K562 (cell line): ENCODE results near the gene FGD6. TPM values are rescaled to one million over a fixed set of nuclear protein-coding genes. Genes with fewer than 3 reads are reported as not detected.

Experiments
- ATAC-seq: fragments of 200-7000 bp; cut with Tn5 transposase; 3 replicates; pipeline ENCODE4 v1.9.1; 2020; ENCODE audit warnings: moderate library complexity
- BruUV-seq: library from RNA; stranded (reverse); fragments of 400-500 nt; replicated peaks from 2 replicates; lab custom pipeline; 2021; lab: Mats Ljungman, UMichigan
- CTCF ChIA-PET: fragments of 300-600 bp; formaldehyde crosslinking; extraction: SDS; loops from one replicate; lab custom pipeline; 2021; ENCODE audit warnings: low intra/inter-chr PET ratio; lab: Yijun Ruan, JAX
- POLR2A ChIA-PET: fragments of 300-600, 350-650 bp; sonication (Branson Sonifier 250); formaldehyde crosslinking; extraction: SDS; loops from one replicate; lab custom pipeline; 2021; ENCODE audit warnings: antibody characterized with exemption, inconsistent platforms; lab: Yijun Ruan, JAX
- DNase-seq, 4 experiments: peaks; one replicate each; pipeline versions ENCODE4 v3.0.0 to v3.0.0-alpha.2; 2011 to 2018; ENCODE audit warnings: low spot score in 3 of 4, mixed read lengths in 3 of 4; ENCODE audit errors: extremely low read depth in 1 of 4
- FAIRE-seq: peaks from 2 replicates; lab custom pipeline; 2011; peaks lifted over from hg19 to GRCh38; lab: Jason Lieb, UNC
- H2AFZ ChIP-seq: 2 replicates; pipeline ENCODE4 v1.6.0; 2011; ENCODE audit warnings: low read depth, low read length, control low read depth, inconsistent platforms
- H3K27ac ChIP-seq: fragments of 200-600 bp; 3 replicates; pipeline ENCODE4 v1.8.0; 2011; ENCODE audit warnings: low read depth, mild to moderate bottlenecking, control low read depth, inconsistent platforms, low read length, moderate library complexity, mixed read lengths; ENCODE audit errors: extremely low read depth
- H3K27me3 ChIP-seq, 2 experiments: fragments of 300-600 bp in 1 of 2; 2 replicates in 1 of 2; 3 replicates in 1 of 2; pipeline versions ENCODE4 v1.6.0 to v1.8.0; 2011; ENCODE audit warnings: inconsistent platforms in 2 of 2, low read length in 2 of 2, mild to moderate bottlenecking in 1 of 2, mixed read lengths in 1 of 2, moderate library complexity in 1 of 2; ENCODE audit not compliant: control insufficient read depth in 2 of 2, insufficient read depth in 2 of 2
- H3K36me3 ChIP-seq: fragments of 300-600 bp; 3 replicates; pipeline ENCODE4 v1.8.0; 2011; ENCODE audit warnings: mild to moderate bottlenecking, low read length, inconsistent platforms; ENCODE audit not compliant: control insufficient read depth, insufficient read depth
- H3K4me1 ChIP-seq, 2 experiments: fragments of 200-600 bp in 1 of 2; replicated peaks in 1 of 2; 2 replicates in 1 of 2; 3 replicates in 1 of 2; pipeline versions ENCODE4 v1.5.1 to v1.8.0; 2011; ENCODE audit warnings: inconsistent platforms in 2 of 2, low read length in 2 of 2, mild to moderate bottlenecking in 1 of 2, mixed read lengths in 1 of 2, moderate library complexity in 1 of 2; ENCODE audit not compliant: control insufficient read depth in 2 of 2, insufficient read depth in 2 of 2
- H3K4me2 ChIP-seq: 2 replicates; pipeline ENCODE4 v1.6.1; 2011; ENCODE audit warnings: low read length, control low read depth, inconsistent platforms, mixed read lengths; ENCODE audit not compliant: insufficient read depth
- H3K4me3 ChIP-seq: fragments of 200-600 bp; sonication (generic), shearing (Covaris generic); 2 replicates; pipeline ENCODE4 v1.5.1; 2016; ENCODE audit warnings: control low read depth, inconsistent platforms
- H3K79me2 ChIP-seq: fragments of 200-600 bp; 3 replicates; pipeline ENCODE4 v1.8.0; 2011; ENCODE audit warnings: low read length, inconsistent platforms; ENCODE audit not compliant: control insufficient read depth, insufficient read depth
- H3K9ac ChIP-seq, 2 experiments: 2 replicates each; pipeline versions ENCODE4 v1.6.0 to v1.6.1; 2011; ENCODE audit warnings: low read depth in 2 of 2, low read length in 2 of 2, control low read depth in 1 of 2, inconsistent platforms in 1 of 2, mild to moderate bottlenecking in 1 of 2, mixed read lengths in 1 of 2; ENCODE audit not compliant: insufficient read depth in 1 of 2
- H3K9me1 ChIP-seq: one replicate; pipeline ENCODE4 v1.6.0; 2011; ENCODE audit warnings: inconsistent platforms, mild to moderate bottlenecking, low read length, moderate library complexity; ENCODE audit not compliant: control insufficient read depth, insufficient read depth
- H3K9me3 ChIP-seq: replicated peaks from 2 replicates; pipeline ENCODE4 v1.5.1; 2011; ENCODE audit warnings: low read depth, low read length, inconsistent platforms; ENCODE audit not compliant: control insufficient read depth, insufficient read depth
- H4K20me1 ChIP-seq: replicated peaks from 2 replicates; pipeline ENCODE4 v1.6.1; 2011; ENCODE audit warnings: low read length, inconsistent platforms, mixed read lengths; ENCODE audit not compliant: control insufficient read depth, insufficient read depth
- ATF1 ChIP-seq, 2 experiments: fragments of 450-650 bp in 1 of 2; IDR thresholded peaks; 2 replicates each; pipeline ENCODE4 v1.6.1; 2016; ENCODE audit warnings: missing compliant biosample characterization in 1 of 2, missing genetic modification characterization in 1 of 2
- C11orf30 ChIP-seq: fragments of 450-650 bp; IDR thresholded peaks from 2 replicates; pipeline ENCODE4 v1.6.1; 2016; ENCODE audit warnings: low read depth, mild to moderate bottlenecking
- CBX5 ChIP-seq: IDR thresholded peaks from 2 replicates; pipeline ENCODE4 v1.6.1; 2014; ENCODE audit warnings: low read depth, borderline replicate concordance
- KDM5B ChIP-seq: fragments of 200-600 bp; sonication (generic); IDR thresholded peaks from 2 replicates; pipeline ENCODE4 v1.6.1; 2012; ENCODE audit warnings: low read depth, mild to moderate bottlenecking, moderate library complexity, low read length, control low read depth, inconsistent platforms; ENCODE audit not compliant: insufficient replicate concordance
- MAFF ChIP-seq: IDR thresholded peaks from 2 replicates; pipeline ENCODE4 v1.6.1; 2012; ENCODE audit warnings: low read length, improper control_type of control experiment
- MAFK ChIP-seq: IDR thresholded peaks from 2 replicates; pipeline ENCODE4 v1.6.1; 2011; ENCODE audit warnings: low read length, improper control_type of control experiment
- MTA2 ChIP-seq: fragments of 450-650 bp; IDR thresholded peaks from 2 replicates; pipeline ENCODE4 v1.6.1; 2016; ENCODE audit warnings: low read depth
- NCOA4 ChIP-seq: fragments of 450-650 bp; IDR thresholded peaks from 2 replicates; pipeline ENCODE4 v1.6.1; 2018; ENCODE audit warnings: mild to moderate bottlenecking; ENCODE audit not compliant: partially characterized antibody
- POLR2AphosphoS2 ChIP-seq: IDR thresholded peaks from 2 replicates; pipeline ENCODE4 v1.6.1; 2012; ENCODE audit warnings: low read length, improper control_type of control experiment
- POLR2AphosphoS5 ChIP-seq: IDR thresholded peaks from 2 replicates; pipeline ENCODE4 v1.6.1; 2011; ENCODE audit warnings: mild to moderate bottlenecking, low read depth, low read length, moderate library complexity; ENCODE audit not compliant: control insufficient read depth, insufficient read depth
- POU5F1 ChIP-seq: fragments of 150-350 bp; IDR thresholded peaks from 2 replicates; pipeline ENCODE4 v1.6.1; 2014; ENCODE audit warnings: borderline replicate concordance, low read length, low read depth, mild to moderate bottlenecking; ENCODE audit not compliant: partially characterized antibody
- RBM17 ChIP-seq: fragments of 200-400 bp; formaldehyde crosslinking; IDR thresholded peaks from 2 replicates; pipeline ENCODE4 v1.6.1; 2017; ENCODE audit warnings: low read depth, mild to moderate bottlenecking, low read length, borderline replicate concordance
- RCOR1 ChIP-seq, 2 experiments: IDR thresholded peaks; 2 replicates each; pipeline ENCODE4 v1.6.1; 2012; ENCODE audit warnings: low read depth in 2 of 2, low read length in 2 of 2, borderline replicate concordance in 1 of 2, improper control_type of control experiment in 1 of 2
- TAF1 ChIP-seq: IDR thresholded peaks from 2 replicates; pipeline ENCODE4 v1.6.1; 2011; ENCODE audit warnings: mild to moderate bottlenecking, low read length, moderate library complexity; ENCODE audit not compliant: insufficient read depth, control insufficient read depth, severe bottlenecking; ENCODE audit errors: extremely low read depth
- TRIM24 ChIP-seq, 2 experiments: fragments of 450-650 bp; IDR thresholded peaks; 2 replicates each; pipeline ENCODE4 v1.6.1; 2016
- ZNF23 ChIP-seq: fragments of 250-450 bp; sonication (Bioruptor Pico); IDR thresholded peaks from 2 replicates; pipeline ENCODE4 v1.4.0; 2020; ENCODE audit warnings: mild to moderate bottlenecking
- ZNF316 ChIP-seq: fragments of 450-650 bp; IDR thresholded peaks from 2 replicates; pipeline ENCODE4 v1.6.1; 2016
- ZNF583 ChIP-seq: fragments of 250-450 bp; sonication (Bioruptor Pico); IDR thresholded peaks from 2 replicates; pipeline ENCODE4 v1.4.0; 2020
- ZNF696 ChIP-seq: fragments of 250-450 bp; sonication (Bioruptor Pico); conservative IDR thresholded peaks from 2 replicates; pipeline ENCODE4 v1.4.0; 2020; ENCODE audit warnings: mild to moderate bottlenecking, moderate library complexity
- WGBS: fragments of 100-300 bp; shearing (Covaris generic); methylation state at CpG from one replicate; pipeline ENCODE4 v1.1.6; 2016; ENCODE audit warnings: low coverage, mixed read lengths; ENCODE audit not compliant: insufficient coverage; ENCODE audit errors: missing lambda C conversion rate; 5-methylcytosine and 5-hydroxymethylcytosine counted together
- in situ Hi-C: fragments of 300-500 bp; cut with MboI; formaldehyde crosslinking; loops from 4 replicates; pipeline ENCODE4 v1.15.0; 2018; ENCODE audit warnings: inconsistent platforms, mixed read lengths
- intact Hi-C: fragments of 100-400 bp; cut with micrococcal nuclease; formaldehyde crosslinking; loops from 2 replicates; pipeline ENCODE4 v1.14.2; 2022
- polyA plus RNA-seq, 8 experiments: library from polyadenylated mRNA; depleted of rRNA in 4 of 8; stranded (reverse) in 5 of 8; unstranded in 3 of 8; fragments of >200 nt; fragmentation: Nextera tagmentation in 2 of 8; fragmentation: Illumina TruSeq in 1 of 8; extraction: Ambion mirVana in 2 of 8; extraction: Trizol in 1 of 8; gene quantifications; 2 replicates each; pipeline versions ENCODE4 v1.2.1 to v1.2.3, GENCODE V29; 2011 to 2014; ENCODE audit warnings: inconsistent platforms in 1 of 8, missing spikeins in 1 of 8
- total RNA-seq, 7 experiments: library from RNA; depleted of rRNA in 6 of 7; stranded (reverse); fragments of >200 nt in 6 of 7; fragmentation: Illumina TruSeq in 2 of 7; extraction: Trizol in 2 of 7; gene quantifications; 2 replicates each; pipeline versions ENCODE4 v1.2.1 to v1.2.3, GENCODE V29; 2011 to 2021; ENCODE audit warnings: low replicate concordance in 1 of 7
- TF ChIP-seq, protein P1 (sequence below): fragments of 250-450 bp; sonication (Bioruptor Pico); IDR thresholded peaks from 2 replicates; pipeline ENCODE4 v1.5.1; 2021; ENCODE audit warnings: mild to moderate bottlenecking
- TF ChIP-seq, protein P2 (sequence below): IDR thresholded peaks from 3 replicates; pipeline ENCODE4 v1.6.1; 2011; ENCODE audit warnings: borderline replicate concordance, mild to moderate bottlenecking; ENCODE audit not compliant: insufficient read length, insufficient read depth
- TF ChIP-seq, protein P3 (sequence below): fragments of 250-450 bp; sonication (Bioruptor Pico); IDR thresholded peaks from 2 replicates; pipeline ENCODE4 v1.8.0; 2022; ENCODE audit warnings: moderate library complexity, mild to moderate bottlenecking, inconsistent platforms

Gene FGD6
- total and polyA plus RNA-seq, 9 of the 15 experiments (the other 6 are each of a cell fraction or from before 2014, with no cell fraction given), result 1.5 to 11.1 (median 5.8) TPM

DNA sequence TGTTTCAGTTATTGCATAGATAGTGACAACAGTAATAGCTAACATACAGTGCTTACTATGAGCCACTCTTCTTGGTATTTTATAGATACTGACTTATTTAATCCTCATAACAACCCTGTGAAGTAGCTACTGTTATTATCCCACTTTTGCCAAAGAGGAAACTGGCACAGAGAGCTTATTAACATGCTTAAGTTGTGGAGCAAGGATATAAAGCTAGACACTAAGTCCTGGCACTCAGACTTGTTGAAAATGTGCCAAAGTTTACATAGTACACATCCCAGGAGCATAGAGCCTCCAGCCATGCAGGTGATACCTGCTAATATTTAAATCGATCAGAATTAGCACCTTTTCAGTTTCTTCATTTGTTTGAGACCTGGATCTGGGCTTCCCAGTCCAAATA is 42.1 kb upstream of the FGD6 start (continued):
- TF ChIP-seq, protein P1, sequence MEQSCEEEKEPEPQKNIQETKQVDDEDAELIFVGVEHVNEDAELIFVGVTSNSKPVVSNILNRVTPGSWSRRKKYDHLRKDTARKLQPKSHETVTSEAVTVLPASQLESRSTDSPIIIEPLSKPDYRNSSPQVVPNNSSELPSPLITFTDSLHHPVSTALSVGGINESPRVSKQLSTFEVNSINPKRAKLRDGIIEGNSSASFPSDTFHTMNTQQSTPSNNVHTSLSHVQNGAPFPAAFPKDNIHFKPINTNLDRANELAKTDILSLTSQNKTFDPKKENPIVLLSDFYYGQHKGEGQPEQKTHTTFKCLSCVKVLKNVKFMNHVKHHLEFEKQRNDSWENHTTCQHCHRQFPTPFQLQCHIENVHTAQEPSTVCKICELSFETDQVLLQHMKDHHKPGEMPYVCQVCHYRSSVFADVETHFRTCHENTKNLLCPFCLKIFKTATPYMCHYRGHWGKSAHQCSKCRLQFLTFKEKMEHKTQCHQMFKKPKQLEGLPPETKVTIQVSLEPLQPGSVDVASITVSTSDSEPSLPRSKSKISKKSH (CRISPR knock-in tag), result no peak
- no peak for TF ChIP-seq ZNF583
- TF ChIP-seq, protein P2, sequence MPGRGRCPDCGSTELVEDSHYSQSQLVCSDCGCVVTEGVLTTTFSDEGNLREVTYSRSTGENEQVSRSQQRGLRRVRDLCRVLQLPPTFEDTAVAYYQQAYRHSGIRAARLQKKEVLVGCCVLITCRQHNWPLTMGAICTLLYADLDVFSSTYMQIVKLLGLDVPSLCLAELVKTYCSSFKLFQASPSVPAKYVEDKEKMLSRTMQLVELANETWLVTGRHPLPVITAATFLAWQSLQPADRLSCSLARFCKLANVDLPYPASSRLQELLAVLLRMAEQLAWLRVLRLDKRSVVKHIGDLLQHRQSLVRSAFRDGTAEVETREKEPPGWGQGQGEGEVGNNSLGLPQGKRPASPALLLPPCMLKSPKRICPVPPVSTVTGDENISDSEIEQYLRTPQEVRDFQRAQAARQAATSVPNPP, result no peak
- no peak for TF ChIP-seq RCOR1 (IDR thresholded peaks at IDR 0.05; ENCODE audit: borderline replicate concordance in 1 of 2, low read depth in 2 of 2, low read length in 2 of 2)
- TF ChIP-seq, protein P3, sequence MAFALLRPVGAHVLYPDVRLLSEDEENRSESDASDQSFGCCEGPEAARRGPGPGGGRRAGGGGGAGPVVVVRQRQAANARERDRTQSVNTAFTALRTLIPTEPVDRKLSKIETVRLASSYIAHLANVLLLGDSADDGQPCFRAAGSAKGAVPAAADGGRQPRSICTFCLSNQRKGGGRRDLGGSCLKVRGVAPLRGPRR (CRISPR knock-in tag), result no peak

DNA sequence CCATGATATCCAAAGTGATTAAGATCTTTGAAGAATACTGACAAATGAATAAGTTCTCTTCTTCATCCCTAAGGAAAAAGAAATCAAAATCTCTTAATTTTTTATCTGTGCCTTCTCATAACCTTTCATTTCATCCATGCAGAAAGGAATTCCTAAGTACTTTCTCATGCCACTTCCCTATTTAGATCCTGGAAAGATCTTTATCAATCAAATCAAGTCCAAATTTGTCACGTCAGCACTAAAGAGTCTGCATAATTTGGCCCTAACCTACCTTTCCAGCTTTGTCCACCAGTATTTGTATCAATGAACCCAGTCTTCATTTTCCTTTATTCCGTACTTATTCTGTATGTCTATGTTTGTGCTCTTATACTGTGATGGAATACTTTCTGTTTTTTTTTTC is 41.5 kb upstream of the FGD6 start:
- ChIA-PET CTCF (no interaction called here), POLR2A (interaction anchor here (0.6 to 0.9 kb wide), 2 partner anchors 18 to 79 kb away, joined by 3 read pairs; no protein-coding TSS in a partner anchor)
- Histone ChIP-seq H4K20me1 (no peaks in the 10 kb centered on the region), H3K9me3 (no peaks in the 10 kb centered on the region), H3K4me1 (no peaks in the 10 kb centered on the region), H3K9me1 (no peaks in the 10 kb centered on the region), H3K4me3 (no peak overlapping the region), H3K79me2 (no peaks in the 10 kb centered on the region), H3K27ac (no peak overlapping the region), H3K36me3 (peaks cover 43% of the 10 kb centered on the region), H3K4me2 (no peak overlapping the region), H3K9ac (no peak overlapping the region), H3K27me3 (no peaks in the 10 kb centered on the region), H2AFZ (no peak overlapping the region)
- intact Hi-C loops, result no loop called here
- 53% methylated on average over 2 of the region's 2 CpGs for WGBS
- DNase-seq, result no peak
- in situ Hi-C loops, result no loop called here
- FAIRE-seq, result no peak
- BruUV-seq, result no TSS peak
- no peak for ATAC-seq
- TF ChIP-seq KDM5B, result no peak
- TF ChIP-seq ZNF23 (CRISPR knock-in tag), result no peak
- TF ChIP-seq POLR2AphosphoS5, result no peak
- TF ChIP-seq TRIM24 (IDR thresholded peaks at IDR 0.05), result no peak
- no peak for TF ChIP-seq NCOA4
- TF ChIP-seq POU5F1, result no peak
- no peak for TF ChIP-seq TAF1
- no peak for TF ChIP-seq MTA2
- peak; percentile 89 for TF ChIP-seq ZNF316
- TF ChIP-seq MAFF, result peak; percentile 94
- TF ChIP-seq C11orf30, result peak; percentile 77
- no peak for TF ChIP-seq ATF1 (CRISPR knock-in tag; IDR thresholded peaks at IDR 0.05)
- no peak for TF ChIP-seq ATF1 (tag; IDR thresholded peaks at IDR 0.05)
- no peak for TF ChIP-seq ZNF696 (CRISPR knock-in tag)
- TF ChIP-seq RBM17, result no peak
- TF ChIP-seq MAFK, result peak; percentile 94
- no peak for TF ChIP-seq POLR2AphosphoS2
- no peak for TF ChIP-seq CBX5
